Keratinocyte (primary cell): ENCODE measurements around the gene SIRT7.

Source experiments
- CTCF ChIP-seq, 3 experiments: IDR thresholded peaks in 1 of 3; conservative IDR thresholded peaks in 1 of 3; optimal IDR thresholded peaks in 1 of 3; 2 replicates in 2 of 3; 3 replicates in 1 of 3; pipeline versions ENCODE3 to v1.5.1; 2011; ENCODE audit warnings: low read length in 3 of 3, mild to moderate bottlenecking in 3 of 3, moderate library complexity in 2 of 3, control low read depth in 1 of 3, inconsistent platforms in 1 of 3; ENCODE audit not compliant: insufficient read depth in 2 of 3; ENCODE audit errors: extremely low read depth in 1 of 3
- EZH2 ChIP-seq: IDR thresholded peaks from one replicate; pipeline ENCODE4 v1.6.1; 2012; ENCODE audit warnings: inconsistent platforms, mild to moderate bottlenecking, low read length, moderate library complexity

GRCh38 chr17:81885869-81886548 lies 32.0 kb downstream of the SIRT7 start:
- TF ChIP-seq CTCF (optimal IDR thresholded peaks at IDR 0.05 in 1 of 3, IDR thresholded peaks at IDR 0.05 in 1 of 3, conservative IDR thresholded peaks at IDR 0.05 in 1 of 3; ENCODE audit: extremely low read depth in 1 of 3, insufficient read depth in 2 of 3, low read length in 3 of 3) (no peak), EZH2 (no peak)
